Dedifferentiated amniotic fluid mesenchymal stem cell (primary cell): ENCODE data around the gene BCL11B.

Experiments used
- DNase-seq: peaks from one replicate; pipeline ENCODE4 v3.0.0-alpha.2; 2016; ENCODE audit errors: extremely low spot score

Gene BCL11B

DNA sequence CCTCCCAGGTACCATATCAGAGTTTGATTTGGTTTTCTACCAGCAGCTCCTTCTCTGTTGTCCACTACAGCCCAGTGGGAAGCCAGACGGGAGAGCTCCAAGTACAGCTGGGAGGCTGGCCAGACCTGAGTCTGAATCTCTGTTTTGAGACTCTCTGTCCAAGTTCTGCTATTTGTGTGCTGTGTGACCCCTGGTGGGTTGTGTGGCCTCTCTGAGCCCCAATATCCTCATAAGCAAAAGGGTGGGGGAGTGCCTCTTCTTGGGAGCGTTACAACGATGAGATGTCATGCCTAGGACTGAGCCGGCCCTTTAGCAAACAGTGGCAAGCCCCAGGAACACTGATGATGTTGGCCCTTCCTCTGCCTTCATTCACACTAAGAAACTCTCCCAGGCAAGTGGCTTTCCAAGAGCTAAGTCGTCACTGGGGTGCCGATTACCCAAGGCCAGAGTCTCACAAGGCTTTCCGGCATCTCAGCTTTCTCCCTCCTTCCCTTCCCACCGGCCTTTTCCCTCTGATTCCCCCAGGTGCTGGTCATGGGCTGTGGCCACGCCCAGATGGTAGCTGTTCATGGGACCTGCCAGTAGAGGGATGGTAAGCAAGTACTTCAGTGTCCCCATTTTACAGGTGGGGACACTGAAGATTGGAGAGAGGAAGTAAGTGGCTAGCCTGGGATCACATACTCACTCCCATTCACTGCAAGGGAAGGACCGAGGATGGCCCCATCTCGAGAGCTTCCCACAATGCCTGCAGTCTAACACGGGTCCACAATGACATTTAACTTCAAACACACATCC is 47.7 kb downstream of the BCL11B start:
- DNase-seq = no peak

DNA sequence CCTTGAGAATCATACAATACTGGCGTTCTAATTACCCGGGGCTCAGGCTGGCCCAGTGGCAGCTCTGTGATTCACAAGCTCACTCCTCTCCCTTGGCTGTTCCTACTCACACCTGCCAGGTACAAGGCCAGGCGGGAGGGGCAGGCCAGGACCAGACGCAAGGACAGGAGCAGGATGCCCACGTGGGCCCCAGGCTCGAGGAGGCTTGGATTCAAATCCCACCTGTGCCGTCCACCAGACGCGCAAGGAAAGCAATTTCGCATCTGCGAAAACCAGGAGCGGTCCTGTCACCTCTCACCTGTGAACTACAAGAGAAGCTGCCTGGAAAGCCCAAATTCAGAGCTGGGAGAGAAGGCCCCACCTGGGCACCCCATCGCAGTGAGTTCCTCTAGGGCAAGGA is 50.6 kb downstream of the BCL11B start:
- DNase-seq = no peak

DNA sequence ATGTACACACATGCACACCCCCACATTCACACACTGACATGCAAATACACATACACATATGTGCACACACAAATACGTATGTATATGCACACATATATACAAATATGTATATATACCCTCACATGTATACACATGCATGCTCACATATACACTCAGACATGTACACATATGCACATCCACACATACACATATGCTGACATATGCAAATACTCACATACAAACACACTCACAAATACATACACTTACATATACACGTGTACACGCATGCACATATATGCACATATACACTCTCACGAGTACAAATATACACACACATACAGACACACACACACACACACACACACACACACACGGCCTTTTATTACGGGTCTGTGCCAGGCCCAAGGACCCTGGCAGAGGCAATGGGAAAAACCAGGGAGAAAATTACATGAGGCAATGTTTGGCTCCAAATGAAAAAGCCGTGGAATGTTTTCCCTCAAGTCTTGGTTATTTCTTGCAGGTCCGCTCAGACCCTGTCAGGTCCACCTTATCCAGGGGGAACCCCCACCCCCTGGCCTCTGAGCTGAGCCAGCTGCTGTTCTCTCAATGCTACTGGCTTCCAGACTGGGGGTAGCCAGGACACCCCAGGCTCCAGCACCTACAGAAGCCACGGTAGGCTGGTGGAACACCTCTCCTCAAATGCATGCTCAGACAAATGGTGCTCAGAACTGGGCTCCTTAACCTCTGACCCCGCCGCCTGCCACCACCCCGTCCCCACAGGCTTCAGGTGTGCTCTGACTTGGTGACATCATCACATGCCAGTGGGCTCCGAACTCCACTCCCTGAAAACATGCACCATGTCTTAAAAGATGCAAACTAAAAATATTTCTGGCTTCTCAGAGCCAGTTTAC is 54.7 kb downstream of the BCL11B start:
- DNase-seq = no peak

DNA sequence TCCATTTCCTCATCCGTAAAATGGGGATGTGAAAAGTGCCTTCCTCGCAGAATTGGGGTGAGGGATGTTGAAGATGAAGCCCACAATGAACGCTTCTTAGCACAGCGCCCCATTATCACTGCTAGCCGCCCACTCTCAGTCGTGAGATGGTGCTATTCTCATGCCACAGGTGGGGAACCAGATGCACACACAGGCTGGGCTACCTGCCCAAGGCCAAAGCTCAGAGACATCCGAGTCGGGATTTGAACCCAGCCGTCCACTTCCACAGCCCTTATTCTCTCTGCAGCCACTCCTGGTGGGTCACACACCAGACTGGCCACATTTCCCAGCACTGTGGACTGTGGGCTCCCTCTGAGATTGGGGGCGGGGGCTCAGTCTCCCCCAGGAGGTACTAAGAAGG is 55.8 kb downstream of the BCL11B start:
- DNase-seq = no peak

DNA sequence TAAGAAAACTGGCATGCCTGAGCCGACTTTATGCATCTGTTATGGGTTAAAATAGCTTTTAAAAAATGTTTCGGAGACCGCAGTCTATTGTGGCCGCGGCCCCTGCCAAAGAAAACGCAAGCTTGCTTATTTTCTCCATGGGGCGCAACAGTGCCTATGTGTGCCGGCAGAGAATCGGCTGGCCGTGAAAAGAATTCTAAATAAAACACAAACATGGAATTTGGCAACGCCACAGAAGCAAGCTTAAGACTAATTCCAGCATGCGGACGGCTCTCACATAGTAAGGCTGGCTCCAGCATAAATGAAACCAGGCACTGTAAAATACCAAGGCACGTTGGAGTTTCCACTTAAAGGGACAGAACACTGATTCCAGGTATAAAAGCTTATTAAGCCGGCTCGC is 56.7 kb downstream of the BCL11B start:
- DNase-seq = peak; percentile 92

DNA sequence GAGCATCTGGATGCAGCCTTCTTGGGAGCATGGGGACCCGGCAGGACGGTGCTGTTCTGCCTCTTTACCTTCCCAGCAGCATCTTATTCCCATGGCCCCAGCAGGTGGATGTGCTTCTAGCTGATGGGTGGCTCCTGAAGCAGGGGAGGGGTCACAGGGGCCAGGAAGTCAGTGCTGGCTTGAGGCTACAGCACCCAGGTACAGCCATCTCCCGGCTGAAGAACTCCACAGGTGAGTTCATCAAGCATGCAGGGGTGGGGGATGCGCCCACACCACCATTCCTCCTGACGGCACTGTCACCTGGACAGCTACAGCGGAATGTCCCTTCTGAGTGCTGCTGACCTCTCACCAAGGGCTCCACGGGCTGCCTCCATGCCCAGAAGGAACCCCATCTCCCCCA is 57.3 kb downstream of the BCL11B start:
- no peak for DNase-seq

DNA sequence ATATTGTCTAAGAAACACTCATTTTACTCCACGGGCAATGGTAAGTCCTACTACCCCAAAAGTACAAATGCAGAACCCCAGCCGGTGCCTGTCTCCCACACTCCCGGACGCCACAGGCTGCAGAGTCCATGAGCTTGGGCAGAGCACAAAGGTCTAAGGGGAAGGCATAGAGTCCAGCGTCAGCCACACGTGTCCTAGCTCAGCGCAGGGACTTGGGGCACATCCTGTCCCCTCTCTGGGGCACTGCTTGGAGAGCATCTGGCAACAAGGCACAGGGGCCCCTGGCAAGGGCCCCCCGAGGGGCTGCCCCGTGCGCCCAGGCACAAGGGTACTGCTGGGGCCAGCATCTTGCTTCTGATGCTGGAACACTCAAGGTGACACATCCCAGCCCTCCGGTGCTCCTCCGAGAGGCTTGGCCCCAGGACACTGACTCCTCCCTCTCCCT is 58.4 kb downstream of the BCL11B start:
- no peak for DNase-seq

DNA sequence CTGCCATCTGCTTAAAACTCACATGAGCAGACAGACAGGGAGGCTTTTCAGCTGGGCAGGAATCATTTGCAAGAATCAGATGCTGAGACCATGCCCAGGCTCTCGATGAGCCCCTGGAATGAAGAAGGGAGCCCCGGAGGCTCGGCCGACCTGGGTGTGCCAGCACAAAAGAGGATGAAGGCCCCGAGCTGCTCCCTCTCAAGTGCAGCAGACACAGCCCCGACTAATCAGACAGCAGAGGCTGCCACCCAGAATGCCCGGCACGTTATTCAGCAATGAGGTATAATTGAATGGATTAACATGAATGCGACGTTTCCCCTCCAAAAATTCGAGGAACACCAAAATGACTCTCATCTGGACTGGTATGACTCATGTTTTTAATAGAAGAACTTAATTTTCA is 58.9 kb downstream of the BCL11B start:
- peak; percentile 16 for DNase-seq

DNA sequence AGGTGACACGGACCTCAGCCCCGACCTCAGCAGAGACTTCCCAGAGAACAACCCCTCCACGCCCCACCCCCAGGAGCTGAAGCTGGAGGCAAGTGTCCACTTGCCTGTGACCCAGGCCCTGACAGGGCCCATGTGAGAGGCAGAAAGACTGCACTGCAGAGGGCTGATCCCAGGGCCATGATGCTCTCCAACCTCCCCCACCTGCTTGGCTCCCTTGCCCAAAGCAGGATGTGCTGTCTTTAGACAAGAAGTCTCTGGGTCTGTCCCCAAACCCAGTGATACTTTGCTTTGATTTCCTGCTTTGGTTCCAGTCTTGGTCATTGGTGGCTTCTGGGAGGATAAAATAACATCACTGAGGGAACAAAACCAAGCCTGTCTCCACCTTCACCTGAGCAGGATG is 59.4 kb downstream of the BCL11B start:
- DNase-seq = no peak

DNA sequence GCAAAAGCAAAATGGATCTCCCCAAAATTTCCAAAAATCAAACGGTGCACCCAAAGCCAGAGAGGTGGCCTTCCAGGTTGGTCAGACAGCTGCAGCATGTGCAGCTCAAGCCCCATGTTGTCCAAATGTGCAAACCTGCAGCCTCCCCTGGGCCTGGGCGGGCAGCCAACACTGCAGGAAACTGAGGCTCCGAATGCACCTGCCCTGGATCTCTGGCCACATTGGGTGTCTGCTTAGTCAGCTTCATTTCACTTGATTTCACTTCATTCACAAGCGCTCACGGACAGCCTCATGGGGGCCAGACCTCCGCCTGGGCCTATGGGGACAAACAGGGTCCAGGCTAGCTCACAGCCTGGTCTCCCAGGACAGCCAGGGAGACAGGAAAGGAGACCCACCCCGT is 59.8 kb downstream of the BCL11B start:
- no peak for DNase-seq

DNA sequence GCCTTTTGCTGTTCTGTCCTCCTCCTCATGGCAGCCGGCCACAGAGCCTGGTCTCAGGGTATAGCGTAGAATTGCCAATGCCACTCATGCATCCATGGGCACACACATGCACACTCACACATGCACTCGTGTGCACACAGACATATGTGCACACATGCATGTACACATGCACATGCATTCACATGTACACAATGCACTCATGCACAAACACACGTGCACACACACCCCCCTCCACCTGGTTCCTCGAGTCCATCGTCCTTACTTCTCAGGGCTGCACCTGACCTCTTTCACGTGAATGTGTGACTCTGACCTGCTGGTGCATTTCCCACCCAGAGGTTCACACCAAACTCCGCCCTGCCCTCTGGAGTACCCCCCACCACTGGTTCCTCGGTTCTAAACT is 60.6 kb downstream of the BCL11B start:
- DNase-seq = no peak

DNA sequence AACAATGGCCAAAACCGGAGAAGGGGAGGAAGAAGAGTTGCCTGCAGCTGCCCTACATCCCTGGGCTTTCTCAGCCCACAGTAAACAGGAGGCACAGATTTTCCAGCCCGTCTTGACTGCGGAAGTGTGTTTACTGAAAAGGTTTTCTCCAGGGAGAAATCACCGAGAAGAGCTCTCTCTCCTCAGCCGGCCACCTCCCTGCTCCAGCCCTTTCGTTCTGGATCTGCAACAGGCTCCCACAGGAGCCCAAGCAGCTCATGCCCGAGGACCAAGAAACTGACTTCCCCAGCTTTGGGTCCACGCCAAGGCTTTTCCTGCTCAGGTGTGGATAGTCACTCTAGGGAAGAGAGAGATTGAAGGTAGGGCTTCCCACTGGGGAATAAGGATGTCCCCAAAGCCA is 61.7 kb downstream of the BCL11B start:
- DNase-seq = no peak

DNA sequence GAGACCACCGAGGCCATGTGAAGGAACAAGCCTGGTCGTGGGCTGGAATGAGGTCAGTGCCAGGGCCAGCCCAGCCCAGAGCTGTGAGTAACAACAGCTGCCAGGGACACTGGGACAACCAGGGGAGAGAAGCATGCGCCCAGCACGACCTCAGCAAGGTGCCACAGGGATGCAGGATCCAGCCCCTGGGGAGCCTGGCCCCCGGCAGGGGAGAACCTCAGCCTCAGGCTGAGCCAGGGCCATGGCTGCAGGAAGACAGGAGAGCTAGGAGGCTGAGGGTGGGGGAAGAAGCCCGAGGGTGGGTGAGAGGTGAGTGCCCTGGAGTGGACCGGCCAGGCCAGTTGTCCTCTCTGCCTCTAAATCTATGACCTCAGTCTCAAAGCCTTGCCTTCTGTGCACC is 62.6 kb downstream of the BCL11B start:
- DNase-seq = no peak

DNA sequence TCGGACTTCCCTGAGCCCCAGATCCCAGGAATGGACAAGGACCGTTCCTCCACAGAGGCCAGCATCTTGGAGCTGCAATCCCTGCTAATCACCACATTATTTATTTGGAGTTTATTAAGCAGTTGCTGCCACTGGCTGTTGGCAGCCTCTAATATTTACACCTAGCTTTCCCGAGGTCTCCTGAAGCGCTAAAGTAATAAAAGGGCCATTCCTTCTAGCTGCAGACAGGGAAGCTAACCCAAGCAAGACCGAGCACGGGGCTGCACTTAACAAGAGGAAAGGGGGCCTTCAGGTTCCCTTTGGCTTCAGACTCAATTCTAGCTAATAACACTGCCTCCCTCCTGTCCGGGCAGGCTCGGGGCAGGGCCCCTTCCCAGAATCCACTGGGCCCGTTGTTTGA is 63.7 kb downstream of the BCL11B start:
- no peak for DNase-seq

DNA sequence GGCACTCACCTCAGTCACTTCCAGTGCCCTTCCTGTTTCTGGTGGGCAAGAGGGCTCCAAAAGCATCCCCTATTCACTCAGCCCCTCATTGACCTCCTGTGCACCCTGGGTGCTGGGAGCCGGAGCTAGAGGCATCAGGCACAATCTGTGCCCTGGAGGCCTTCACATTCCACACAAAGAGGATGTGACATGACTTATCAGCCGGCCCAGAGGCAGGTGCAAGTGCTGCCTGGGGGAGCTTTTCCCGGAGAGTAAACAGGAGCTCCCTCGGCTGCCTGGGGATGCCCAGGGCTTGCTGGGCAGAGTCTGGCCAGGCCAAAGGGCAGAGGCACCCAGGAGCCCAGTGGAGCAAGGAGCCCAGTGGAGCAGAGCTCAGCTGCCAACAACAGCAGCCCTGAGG is 64.5 kb downstream of the BCL11B start:
- DNase-seq = no peak

DNA sequence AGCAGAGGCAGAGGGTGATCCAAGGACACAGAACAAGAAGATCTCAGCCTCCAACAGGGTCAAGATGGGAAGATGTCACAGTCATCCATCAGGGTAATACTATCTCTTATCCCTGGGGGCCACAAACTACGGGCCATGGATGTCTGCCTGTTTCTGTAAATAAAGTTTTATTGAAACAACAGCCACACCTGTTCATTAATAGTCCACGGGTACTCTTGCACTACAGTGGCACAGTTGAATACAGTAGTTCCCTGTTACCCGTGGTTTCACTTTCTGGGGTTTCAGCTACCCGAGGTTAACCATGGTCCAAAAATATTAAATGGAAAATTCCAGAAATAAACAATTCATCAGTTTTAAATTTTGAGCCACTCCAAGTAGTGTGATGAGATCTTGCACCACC is 65.9 kb downstream of the BCL11B start:
- no peak for DNase-seq

DNA sequence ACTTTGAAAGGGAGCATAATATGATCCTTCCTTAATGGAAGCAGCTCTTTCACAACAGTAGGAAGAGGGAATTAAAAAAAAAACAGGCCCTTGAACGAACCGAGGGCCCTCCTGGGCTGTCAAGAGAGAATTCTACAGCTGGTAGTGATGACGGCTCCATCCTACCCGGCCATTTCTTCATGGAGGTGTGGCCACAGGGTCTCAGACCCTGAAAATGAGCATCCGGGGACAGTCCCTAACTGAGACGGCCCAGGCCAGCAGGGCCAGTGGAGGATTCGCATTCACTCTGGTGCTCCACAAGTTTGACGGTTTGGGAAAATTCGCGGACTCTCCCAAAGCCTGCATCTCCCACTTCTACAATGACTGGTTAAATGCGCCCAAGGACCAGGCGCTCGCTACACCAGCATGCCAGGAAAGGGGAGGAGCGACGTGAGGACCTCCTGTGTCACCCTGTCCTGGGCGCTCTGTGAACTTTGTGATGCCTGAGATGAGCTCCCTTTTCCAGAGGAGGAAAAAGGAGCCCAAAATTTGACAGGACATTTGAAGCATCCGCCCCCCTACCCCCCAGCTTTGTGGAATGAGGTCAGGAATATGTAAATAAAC is 66.8 kb downstream of the BCL11B start:
- no peak for DNase-seq

DNA sequence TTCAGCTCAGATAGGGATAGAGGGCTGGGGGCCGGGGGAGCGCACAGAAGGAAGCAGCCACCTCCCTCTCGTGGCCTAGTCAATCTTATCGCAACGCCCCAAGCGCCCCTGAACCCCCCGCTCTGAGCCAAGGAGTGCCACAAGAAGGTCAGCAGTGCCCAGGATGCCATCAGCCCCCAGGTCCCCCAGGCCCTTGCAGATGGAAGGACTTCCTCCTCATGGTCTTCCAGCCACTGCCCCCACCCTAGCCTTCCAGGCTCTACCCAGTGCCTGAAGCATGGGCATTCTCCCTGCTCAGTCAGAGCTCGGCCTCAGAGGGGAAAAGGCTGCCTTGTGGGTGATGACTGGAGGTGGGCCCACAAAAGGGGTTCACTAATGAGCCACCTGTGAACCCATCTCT is 68.2 kb downstream of the BCL11B start:
- no peak for DNase-seq

DNA sequence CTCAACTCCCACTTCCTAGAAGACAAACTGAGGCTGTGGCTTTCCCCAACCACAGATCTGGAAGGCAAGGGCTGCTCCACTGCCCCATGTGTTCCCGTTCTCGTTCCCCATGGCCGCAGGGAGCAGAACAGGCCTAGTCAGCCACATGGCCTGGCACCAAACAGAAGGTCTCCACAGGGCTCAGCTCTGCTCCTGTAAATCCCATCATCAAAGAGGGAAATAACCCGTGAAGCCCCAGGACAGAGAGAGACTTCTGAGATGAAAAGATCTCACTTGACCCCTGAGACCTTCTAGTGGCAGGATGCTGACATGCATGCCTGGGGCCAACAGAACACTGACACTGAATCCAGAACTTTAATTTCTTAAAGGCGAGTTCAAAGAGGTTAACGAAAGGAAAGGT is 68.9 kb downstream of the BCL11B start:
- no peak for DNase-seq

DNA sequence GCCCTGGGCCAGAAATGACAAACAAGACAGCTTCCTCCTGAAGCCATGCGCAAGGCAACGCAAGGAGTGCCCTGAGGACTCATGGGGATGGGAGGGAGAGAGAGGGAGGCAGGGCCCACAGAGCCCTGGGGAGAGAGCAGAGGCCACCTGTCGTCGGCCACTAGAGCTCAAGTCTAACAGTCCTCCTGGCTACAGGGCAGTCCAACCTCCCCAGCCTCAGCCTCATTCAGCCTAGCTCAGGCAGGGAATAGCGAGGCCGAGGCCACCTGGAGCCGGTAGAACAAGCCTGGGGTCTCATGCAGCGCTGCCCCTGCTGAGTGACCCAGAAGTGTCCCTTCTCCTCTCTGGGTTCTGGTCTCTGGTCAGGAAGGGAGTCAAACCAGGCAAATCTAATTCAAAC is 69.5 kb downstream of the BCL11B start:
- no peak for DNase-seq

DNA sequence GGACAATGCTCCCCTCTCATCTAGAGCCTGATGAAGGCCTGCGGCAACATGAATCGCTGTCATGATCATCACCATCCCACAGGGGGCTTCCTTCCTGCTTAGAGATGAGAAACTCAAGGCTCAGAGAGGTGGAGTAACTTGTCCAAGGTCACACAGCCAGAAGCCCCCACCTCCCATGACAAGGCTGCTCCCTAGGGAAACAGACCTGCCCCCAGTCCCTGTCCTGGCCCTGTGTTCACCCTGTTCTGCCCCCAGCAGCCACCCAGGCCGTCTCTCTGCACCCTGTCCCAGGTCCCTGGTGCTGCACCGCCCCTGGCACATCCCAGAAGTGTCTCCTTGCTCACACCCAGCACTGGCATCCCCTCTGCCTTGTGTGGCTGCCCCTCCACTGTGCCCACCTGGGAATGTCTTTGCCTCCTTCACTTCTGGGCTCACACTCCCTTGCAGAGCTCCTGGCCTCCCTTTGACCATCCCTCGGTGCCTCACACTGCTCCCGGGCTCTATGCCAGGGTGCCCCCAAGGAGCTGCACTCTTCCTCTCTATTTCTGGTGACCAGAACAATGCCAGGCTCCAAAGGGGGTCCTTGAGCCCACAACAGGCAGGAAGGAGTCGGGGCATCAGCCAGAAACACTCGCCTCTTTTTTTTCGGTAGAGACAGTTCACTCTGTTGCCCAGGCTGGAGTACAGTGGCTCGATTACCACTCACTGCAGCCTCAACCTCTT is 70.5 kb downstream of the BCL11B start:
- DNase-seq = no peak

DNA sequence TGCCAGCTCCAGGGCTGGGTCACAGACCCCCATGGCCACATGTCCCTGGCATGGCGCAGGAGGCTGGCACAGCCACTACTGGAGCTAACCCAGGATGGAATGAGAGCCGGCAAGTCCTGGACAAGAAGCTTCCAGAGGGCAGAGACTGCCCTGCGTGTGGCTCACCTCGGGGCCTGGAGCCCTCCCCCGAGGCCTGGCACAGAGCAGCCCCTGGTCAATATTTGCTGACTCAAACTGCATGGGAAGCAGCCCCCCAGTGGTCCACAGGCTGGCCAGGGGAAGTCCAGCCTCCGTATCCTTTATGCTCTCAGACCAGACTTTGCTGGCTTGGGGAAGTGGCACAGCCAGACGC is 71.4 kb downstream of the BCL11B start:
- no peak for DNase-seq
